HepG2 (cell line): ENCODE measurements around the gene STAP2. TPM values are rescaled to one million over a fixed set of nuclear protein-coding genes. Genes with fewer than 3 reads are reported as not detected.

ENCODE experiments used
- GATAD2A ChIP-seq: IDR thresholded peaks from 2 replicates; pipeline ENCODE4 v1.6.1; 2016
- ZNF841 ChIP-seq: sonication (generic); formaldehyde crosslinking; IDR thresholded peaks from 2 replicates; pipeline ENCODE4 v1.8.1; 2023; ENCODE audit warnings: missing genetic modification reagents, borderline replicate concordance
- polyA plus RNA-seq, 8 experiments: library from polyadenylated mRNA; depleted of rRNA in 3 of 8; stranded (reverse) in 7 of 8; unstranded in 1 of 8; fragments of >200 nt; fragmentation: Illumina TruSeq in 4 of 8; extraction: Trizol in 4 of 8; gene quantifications; 2 replicates each; pipeline versions ENCODE4 v1.2.1 to v1.2.3, GENCODE V29; 2011 to 2016; ENCODE audit warnings: low read depth in 4 of 8, missing spikeins in 1 of 8, mixed read lengths in 1 of 8; ENCODE audit not compliant: insufficient read depth in 1 of 8
- total RNA-seq, 5 experiments: library from RNA; depleted of rRNA; stranded (reverse); fragments of >200 nt; fragmentation: Illumina TruSeq; extraction: Trizol; gene quantifications; 2 replicates each; pipeline ENCODE4 v1.2.3, GENCODE V29; 2016; ENCODE audit warnings: low read depth in 1 of 5
- TF ChIP-seq, protein P1 (sequence below): sonication (generic); formaldehyde crosslinking; conservative IDR thresholded peaks from 2 replicates; pipeline ENCODE4 v1.8.0; 2022; ENCODE audit warnings: mild to moderate bottlenecking, moderate library complexity, missing genetic modification reagents
- TF ChIP-seq, protein P2 (sequence below): sonication (generic); formaldehyde crosslinking; IDR thresholded peaks from 2 replicates; pipeline ENCODE4 v1.5.0; 2020; ENCODE audit warnings: mild to moderate bottlenecking, missing genetic modification reagents, borderline replicate concordance
- TF ChIP-seq, protein P3 (sequence below): sonication (generic); formaldehyde crosslinking; IDR thresholded peaks from 2 replicates; pipeline ENCODE4 v1.5.1; 2020; ENCODE audit warnings: missing genetic modification reagents, mild to moderate bottlenecking, borderline replicate concordance
- TF ChIP-seq, protein P4 (sequence below): sonication (generic); formaldehyde crosslinking; IDR thresholded peaks from 2 replicates; pipeline ENCODE4 v1.8.1; 2023; ENCODE audit warnings: missing genetic modification reagents, inconsistent platforms, borderline replicate concordance
- TF ChIP-seq, protein P5 (sequence below): sonication (generic); formaldehyde crosslinking; IDR thresholded peaks from 2 replicates; pipeline ENCODE4 v1.8.0; 2022; ENCODE audit warnings: mild to moderate bottlenecking, missing genetic modification reagents
- TF ChIP-seq, protein P6 (sequence below): sonication (generic); formaldehyde crosslinking; IDR thresholded peaks from 2 replicates; pipeline ENCODE4 v1.4.0; 2020; ENCODE audit warnings: missing genetic modification reagents
- TF ChIP-seq, protein P7 (sequence below): sonication (generic); formaldehyde crosslinking; IDR thresholded peaks from 2 replicates; pipeline ENCODE4 v1.5.0; 2020; ENCODE audit warnings: mild to moderate bottlenecking, missing genetic modification reagents
- TF ChIP-seq, protein P8 (sequence below), 2 experiments: sonication (generic) in 1 of 2; formaldehyde crosslinking in 1 of 2; IDR thresholded peaks; 2 replicates each; pipeline versions ENCODE4 v1.4.0 to v1.6.1; 2018 to 2020; ENCODE audit warnings: missing genetic modification reagents in 2 of 2, borderline replicate concordance in 1 of 2, low read depth in 1 of 2, mild to moderate bottlenecking in 1 of 2, missing biosample characterization in 1 of 2

The STAP2 gene
- total and polyA plus RNA-seq, 2 of the 13 experiments (the other 11 are each of a cell fraction or from before 2014, with no cell fraction given), result 39.0 to 43.7 TPM

DNA sequence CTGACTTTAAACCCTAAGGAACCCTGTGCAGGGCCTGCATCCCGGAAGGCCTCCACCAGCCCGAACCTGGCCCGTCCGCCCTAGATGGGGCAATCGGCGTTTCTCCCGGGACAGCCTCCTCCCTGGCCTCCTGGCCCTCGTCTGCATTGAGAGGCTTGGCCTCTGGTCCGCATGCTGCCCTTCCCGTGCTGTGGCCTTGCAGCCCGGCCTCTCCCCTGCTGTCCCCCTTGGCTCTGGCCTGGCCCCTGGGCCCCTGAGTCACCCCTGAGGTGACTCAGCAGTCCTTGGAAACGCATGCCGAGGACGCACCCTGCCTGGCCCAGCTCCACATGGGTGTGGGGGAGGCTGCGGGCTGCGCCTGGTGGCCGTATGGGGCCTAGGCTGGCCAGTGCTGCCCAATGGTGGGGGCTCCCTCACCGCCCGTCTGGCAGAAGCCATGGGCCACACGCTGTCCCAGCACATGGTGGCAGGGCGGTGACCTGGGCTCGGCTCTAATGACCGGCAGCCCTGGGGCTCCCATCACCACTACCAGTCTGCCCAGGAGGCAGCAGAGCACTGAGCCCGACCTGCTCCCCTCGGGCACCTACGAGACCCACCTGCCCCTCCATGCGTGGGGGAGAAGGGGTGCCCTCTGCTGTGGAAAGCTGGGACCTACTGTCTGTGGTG, 36.0 kb upstream of the STAP2 start (continued):
- TF ChIP-seq, protein P1, sequence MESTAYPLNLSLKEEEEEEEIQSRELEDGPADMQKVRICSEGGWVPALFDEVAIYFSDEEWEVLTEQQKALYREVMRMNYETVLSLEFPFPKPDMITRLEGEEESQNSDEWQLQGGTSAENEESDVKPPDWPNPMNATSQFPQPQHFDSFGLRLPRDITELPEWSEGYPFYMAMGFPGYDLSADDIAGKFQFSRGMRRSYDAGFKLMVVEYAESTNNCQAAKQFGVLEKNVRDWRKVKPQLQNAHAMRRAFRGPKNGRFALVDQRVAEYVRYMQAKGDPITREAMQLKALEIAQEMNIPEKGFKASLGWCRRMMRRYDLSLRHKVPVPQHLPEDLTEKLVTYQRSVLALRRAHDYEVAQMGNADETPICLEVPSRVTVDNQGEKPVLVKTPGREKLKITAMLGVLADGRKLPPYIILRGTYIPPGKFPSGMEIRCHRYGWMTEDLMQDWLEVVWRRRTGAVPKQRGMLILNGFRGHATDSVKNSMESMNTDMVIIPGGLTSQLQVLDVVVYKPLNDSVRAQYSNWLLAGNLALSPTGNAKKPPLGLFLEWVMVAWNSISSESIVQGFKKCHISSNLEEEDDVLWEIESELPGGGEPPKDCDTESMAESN (CRISPR knock-in tag), result no peak; the same call in 1 of the 2 replicates
- TF ChIP-seq, protein P2, sequence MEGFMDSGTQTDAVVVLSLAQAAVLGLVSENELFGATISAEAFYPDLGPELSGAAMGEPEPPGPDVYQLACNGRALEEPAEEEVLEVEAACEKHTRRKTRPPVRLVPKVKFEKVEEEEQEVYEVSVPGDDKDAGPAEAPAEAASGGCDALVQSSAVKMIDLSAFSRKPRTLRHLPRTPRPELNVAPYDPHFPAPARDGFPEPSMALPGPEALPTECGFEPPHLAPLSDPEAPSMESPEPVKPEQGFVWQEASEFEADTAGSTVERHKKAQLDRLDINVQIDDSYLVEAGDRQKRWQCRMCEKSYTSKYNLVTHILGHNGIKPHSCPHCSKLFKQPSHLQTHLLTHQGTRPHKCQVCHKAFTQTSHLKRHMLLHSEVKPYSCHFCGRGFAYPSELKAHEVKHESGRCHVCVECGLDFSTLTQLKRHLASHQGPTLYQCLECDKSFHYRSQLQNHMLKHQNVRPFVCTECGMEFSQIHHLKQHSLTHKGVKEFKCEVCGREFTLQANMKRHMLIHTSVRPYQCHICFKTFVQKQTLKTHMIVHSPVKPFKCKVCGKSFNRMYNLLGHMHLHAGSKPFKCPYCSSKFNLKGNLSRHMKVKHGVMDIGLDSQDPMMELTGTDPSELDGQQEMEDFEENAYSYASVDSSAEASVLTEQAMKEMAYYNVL (CRISPR knock-in tag), result peak; percentile 64
- TF ChIP-seq, protein P3, sequence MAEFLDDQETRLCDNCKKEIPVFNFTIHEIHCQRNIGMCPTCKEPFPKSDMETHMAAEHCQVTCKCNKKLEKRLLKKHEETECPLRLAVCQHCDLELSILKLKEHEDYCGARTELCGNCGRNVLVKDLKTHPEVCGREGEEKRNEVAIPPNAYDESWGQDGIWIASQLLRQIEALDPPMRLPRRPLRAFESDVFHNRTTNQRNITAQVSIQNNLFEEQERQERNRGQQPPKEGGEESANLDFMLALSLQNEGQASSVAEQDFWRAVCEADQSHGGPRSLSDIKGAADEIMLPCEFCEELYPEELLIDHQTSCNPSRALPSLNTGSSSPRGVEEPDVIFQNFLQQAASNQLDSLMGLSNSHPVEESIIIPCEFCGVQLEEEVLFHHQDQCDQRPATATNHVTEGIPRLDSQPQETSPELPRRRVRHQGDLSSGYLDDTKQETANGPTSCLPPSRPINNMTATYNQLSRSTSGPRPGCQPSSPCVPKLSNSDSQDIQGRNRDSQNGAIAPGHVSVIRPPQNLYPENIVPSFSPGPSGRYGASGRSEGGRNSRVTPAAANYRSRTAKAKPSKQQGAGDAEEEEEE (CRISPR knock-in tag), result no peak
- TF ChIP-seq, protein P4, sequence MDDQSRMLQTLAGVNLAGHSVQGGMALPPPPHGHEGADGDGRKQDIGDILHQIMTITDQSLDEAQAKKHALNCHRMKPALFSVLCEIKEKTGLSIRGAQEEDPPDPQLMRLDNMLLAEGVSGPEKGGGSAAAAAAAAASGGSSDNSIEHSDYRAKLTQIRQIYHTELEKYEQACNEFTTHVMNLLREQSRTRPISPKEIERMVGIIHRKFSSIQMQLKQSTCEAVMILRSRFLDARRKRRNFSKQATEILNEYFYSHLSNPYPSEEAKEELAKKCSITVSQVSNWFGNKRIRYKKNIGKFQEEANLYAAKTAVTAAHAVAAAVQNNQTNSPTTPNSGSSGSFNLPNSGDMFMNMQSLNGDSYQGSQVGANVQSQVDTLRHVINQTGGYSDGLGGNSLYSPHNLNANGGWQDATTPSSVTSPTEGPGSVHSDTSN (CRISPR knock-in tag), result no peak
- TF ChIP-seq ZNF841 (CRISPR knock-in tag), result no peak
- TF ChIP-seq, protein P5, sequence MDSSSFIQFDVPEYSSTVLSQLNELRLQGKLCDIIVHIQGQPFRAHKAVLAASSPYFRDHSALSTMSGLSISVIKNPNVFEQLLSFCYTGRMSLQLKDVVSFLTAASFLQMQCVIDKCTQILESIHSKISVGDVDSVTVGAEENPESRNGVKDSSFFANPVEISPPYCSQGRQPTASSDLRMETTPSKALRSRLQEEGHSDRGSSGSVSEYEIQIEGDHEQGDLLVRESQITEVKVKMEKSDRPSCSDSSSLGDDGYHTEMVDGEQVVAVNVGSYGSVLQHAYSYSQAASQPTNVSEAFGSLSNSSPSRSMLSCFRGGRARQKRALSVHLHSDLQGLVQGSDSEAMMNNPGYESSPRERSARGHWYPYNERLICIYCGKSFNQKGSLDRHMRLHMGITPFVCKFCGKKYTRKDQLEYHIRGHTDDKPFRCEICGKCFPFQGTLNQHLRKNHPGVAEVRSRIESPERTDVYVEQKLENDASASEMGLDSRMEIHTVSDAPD (CRISPR knock-in tag), result peak; percentile 81
- TF ChIP-seq, protein P6, sequence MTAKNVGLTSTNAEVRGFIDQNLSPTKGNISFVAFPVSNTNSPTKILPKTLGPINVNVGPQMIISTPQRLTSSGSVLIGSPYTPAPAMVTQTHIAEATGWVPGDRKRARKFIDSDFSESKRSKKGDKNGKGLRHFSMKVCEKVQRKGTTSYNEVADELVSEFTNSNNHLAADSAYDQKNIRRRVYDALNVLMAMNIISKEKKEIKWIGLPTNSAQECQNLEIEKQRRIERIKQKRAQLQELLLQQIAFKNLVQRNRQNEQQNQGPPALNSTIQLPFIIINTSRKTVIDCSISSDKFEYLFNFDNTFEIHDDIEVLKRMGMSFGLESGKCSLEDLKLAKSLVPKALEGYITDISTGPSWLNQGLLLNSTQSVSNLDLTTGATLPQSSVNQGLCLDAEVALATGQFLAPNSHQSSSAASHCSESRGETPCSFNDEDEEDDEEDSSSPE (CRISPR knock-in tag), result peak; percentile 42; the same call in 1 of the 2 replicates
- TF ChIP-seq GATAD2A, result peak; percentile 90
- TF ChIP-seq, protein P7, sequence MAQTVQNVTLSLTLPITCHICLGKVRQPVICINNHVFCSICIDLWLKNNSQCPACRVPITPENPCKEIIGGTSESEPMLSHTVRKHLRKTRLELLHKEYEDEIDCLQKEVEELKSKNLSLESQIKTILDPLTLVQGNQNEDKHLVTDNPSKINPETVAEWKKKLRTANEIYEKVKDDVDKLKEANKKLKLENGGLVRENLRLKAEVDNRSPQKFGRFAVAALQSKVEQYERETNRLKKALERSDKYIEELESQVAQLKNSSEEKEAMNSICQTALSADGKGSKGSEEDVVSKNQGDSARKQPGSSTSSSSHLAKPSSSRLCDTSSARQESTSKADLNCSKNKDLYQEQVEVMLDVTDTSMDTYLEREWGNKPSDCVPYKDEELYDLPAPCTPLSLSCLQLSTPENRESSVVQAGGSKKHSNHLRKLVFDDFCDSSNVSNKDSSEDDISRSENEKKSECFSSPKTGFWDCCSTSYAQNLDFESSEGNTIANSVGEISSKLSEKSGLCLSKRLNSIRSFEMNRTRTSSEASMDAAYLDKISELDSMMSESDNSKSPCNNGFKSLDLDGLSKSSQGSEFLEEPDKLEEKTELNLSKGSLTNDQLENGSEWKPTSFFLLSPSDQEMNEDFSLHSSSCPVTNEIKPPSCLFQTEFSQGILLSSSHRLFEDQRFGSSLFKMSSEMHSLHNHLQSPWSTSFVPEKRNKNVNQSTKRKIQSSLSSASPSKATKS (CRISPR knock-in tag), result no peak; the same call in 1 of the 2 replicates
- TF ChIP-seq, protein P8, sequence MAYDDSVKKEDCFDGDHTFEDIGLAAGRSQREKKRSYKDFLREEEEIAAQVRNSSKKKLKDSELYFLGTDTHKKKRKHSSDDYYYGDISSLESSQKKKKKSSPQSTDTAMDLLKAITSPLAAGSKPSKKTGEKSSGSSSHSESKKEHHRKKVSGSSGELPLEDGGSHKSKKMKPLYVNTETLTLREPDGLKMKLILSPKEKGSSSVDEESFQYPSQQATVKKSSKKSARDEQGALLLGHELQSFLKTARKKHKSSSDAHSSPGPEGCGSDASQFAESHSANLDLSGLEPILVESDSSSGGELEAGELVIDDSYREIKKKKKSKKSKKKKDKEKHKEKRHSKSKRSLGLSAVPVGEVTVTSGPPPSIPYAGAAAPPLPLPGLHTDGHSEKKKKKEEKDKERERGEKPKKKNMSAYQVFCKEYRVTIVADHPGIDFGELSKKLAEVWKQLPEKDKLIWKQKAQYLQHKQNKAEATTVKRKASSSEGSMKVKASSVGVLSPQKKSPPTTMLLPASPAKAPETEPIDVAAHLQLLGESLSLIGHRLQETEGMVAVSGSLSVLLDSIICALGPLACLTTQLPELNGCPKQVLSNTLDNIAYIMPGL (CRISPR knock-in tag; IDR thresholded peaks at IDR 0.05; ENCODE audit: borderline replicate concordance in 1 of 2, low read depth in 1 of 2), result peak; percentile 62 to 72; a peak in 2 of 4 replicates
